Endothelial cell of umbilical vein (primary cell): ENCODE measurements around the gene OASL. TPM values are rescaled to one million over a fixed set of nuclear protein-coding genes. Genes with fewer than 3 reads are reported as not detected.

ENCODE experiments used
- BruUV-seq: library from RNA; stranded (reverse); fragments of 400-500 nt; replicated peaks from 2 replicates; lab custom pipeline; 2021; lab: Mats Ljungman, UMichigan
- CTCF ChIA-PET: fragments of 300-600, 350-600 bp; sonication (Branson Sonifier 250); formaldehyde crosslinking; loops from one replicate; lab custom pipeline; 2021; ENCODE audit warnings: antibody characterized with exemption, inconsistent platforms; lab: Charles Lee
- POLR2A ChIA-PET: fragments of 300-600, 350-600 bp; sonication (Branson Sonifier 250); formaldehyde crosslinking; loops from one replicate; lab custom pipeline; 2021; ENCODE audit warnings: antibody characterized with exemption, inconsistent platforms; lab: Charles Lee
- DNase-seq: peaks from one replicate; pipeline ENCODE4 v3.0.0-alpha.2; 2011; ENCODE audit warnings: low read depth, low spot score
- FAIRE-seq: peaks from 2 replicates; lab custom pipeline; 2011; peaks lifted over from hg19 to GRCh38; lab: Jason Lieb, UNC
- H2AFZ ChIP-seq: 2 replicates; pipeline ENCODE4 v1.6.0; 2012; ENCODE audit warnings: low read depth, low read length, control low read depth, inconsistent platforms
- H3K27ac ChIP-seq: 2 replicates; pipeline ENCODE4 v1.5.1; 2011; ENCODE audit warnings: low read depth, mild to moderate bottlenecking, control low read depth, low read length, moderate library complexity; ENCODE audit not compliant: insufficient read depth
- H3K27me3 ChIP-seq, 2 experiments: 2 replicates each; pipeline versions ENCODE4 v1.6.0 to v1.6.1; 2011; ENCODE audit warnings: low read length in 2 of 2, mixed read lengths in 1 of 2; ENCODE audit not compliant: control insufficient read depth in 2 of 2, insufficient read depth in 2 of 2
- H3K36me3 ChIP-seq, 2 experiments: 2 replicates in 1 of 2; 3 replicates in 1 of 2; pipeline ENCODE4 v1.5.1; 2011; ENCODE audit warnings: low read length in 2 of 2, mild to moderate bottlenecking in 1 of 2, moderate library complexity in 1 of 2; ENCODE audit not compliant: control insufficient read depth in 2 of 2, insufficient read depth in 2 of 2; ENCODE audit errors: extremely low read depth in 1 of 2
- H3K4me1 ChIP-seq: 3 replicates; pipeline ENCODE4 v1.5.1; 2011; ENCODE audit warnings: mild to moderate bottlenecking, low read length; ENCODE audit not compliant: control insufficient read depth, insufficient read depth; ENCODE audit errors: extremely low read depth
- H3K4me2 ChIP-seq: 2 replicates; pipeline ENCODE4 v1.6.1; 2011; ENCODE audit warnings: low read length, control low read depth, mixed read lengths; ENCODE audit not compliant: insufficient read depth
- H3K4me3 ChIP-seq, 3 experiments: fragments of 200-600 bp in 1 of 3; sonication (generic), shearing (Covaris generic) in 1 of 3; replicated peaks in 1 of 3; 2 replicates each; pipeline ENCODE4 v1.5.1; 2011 to 2016; ENCODE audit warnings: control low read depth in 3 of 3, low read length in 3 of 3, mild to moderate bottlenecking in 2 of 3, inconsistent platforms in 1 of 3, low read depth in 1 of 3, moderate library complexity in 1 of 3; ENCODE audit not compliant: insufficient read depth in 1 of 3
- H3K79me2 ChIP-seq: 2 replicates; pipeline ENCODE4 v1.6.0; 2012; ENCODE audit warnings: low read length, inconsistent platforms; ENCODE audit not compliant: control insufficient read depth, insufficient read depth
- H3K9ac ChIP-seq: replicated peaks from 2 replicates; pipeline ENCODE3; 2011; ENCODE audit warnings: low read length, control low read depth; ENCODE audit not compliant: insufficient read depth; ENCODE audit errors: extremely low read depth
- H3K9me1 ChIP-seq: replicated peaks from 3 replicates; pipeline ENCODE4 v1.6.0; 2011; ENCODE audit warnings: mild to moderate bottlenecking, low read length; ENCODE audit not compliant: control insufficient read depth, insufficient read depth; ENCODE audit errors: extremely low read depth
- H3K9me3 ChIP-seq: replicated peaks from 2 replicates; pipeline ENCODE4 v1.5.1; 2012; ENCODE audit warnings: low read length, inconsistent platforms; ENCODE audit not compliant: control insufficient read depth, insufficient read depth
- H4K20me1 ChIP-seq: replicated peaks from 2 replicates; pipeline ENCODE3; 2011; ENCODE audit warnings: mild to moderate bottlenecking, low read length; ENCODE audit not compliant: control insufficient read depth, insufficient read depth; ENCODE audit errors: extremely low read depth
- EZH2 ChIP-seq: IDR thresholded peaks from 2 replicates; pipeline ENCODE4 v1.6.1; 2012; ENCODE audit warnings: borderline replicate concordance, low read depth, mild to moderate bottlenecking, moderate library complexity, low read length, inconsistent platforms; ENCODE audit not compliant: severe bottlenecking
- FOS ChIP-seq: IDR thresholded peaks from 2 replicates; pipeline ENCODE4 v1.6.1; 2011; ENCODE audit warnings: mild to moderate bottlenecking, low read length, moderate library complexity, borderline replicate concordance; ENCODE audit not compliant: insufficient read depth
- GATA2 ChIP-seq: IDR thresholded peaks from 2 replicates; pipeline ENCODE4 v1.7.0; 2011; ENCODE audit warnings: low read depth, mild to moderate bottlenecking, moderate library complexity, mixed read lengths, low read length; ENCODE audit not compliant: insufficient read length, insufficient read depth
- JUN ChIP-seq: IDR thresholded peaks from 2 replicates; pipeline ENCODE4 v1.6.1; 2011; ENCODE audit warnings: borderline replicate concordance, low read depth; ENCODE audit not compliant: insufficient read length, insufficient read depth
- MYC ChIP-seq: IDR thresholded peaks from one replicate; pipeline ENCODE4 v1.6.1; 2011; ENCODE audit warnings: mild to moderate bottlenecking, low read depth, low read length
- POLR2A ChIP-seq: IDR thresholded peaks from 2 replicates; pipeline ENCODE4 v1.6.1; 2012; ENCODE audit warnings: low read depth, mild to moderate bottlenecking, control low read depth, low read length
- POLR2AphosphoS5 ChIP-seq: IDR thresholded peaks from 2 replicates; pipeline ENCODE4 v1.6.1; 2012; ENCODE audit warnings: low read depth, mild to moderate bottlenecking, control low read depth, low read length, moderate library complexity; ENCODE audit not compliant: insufficient read depth
- dilution Hi-C: fragments of 300-500 bp; cut with MboI; formaldehyde crosslinking; loops from one replicate; pipeline ENCODE4 v1.15.0; 2019; ENCODE audit warnings: low sequenced_read_pairs; ENCODE audit not compliant: extremely low pct_ligation_motif_present
- intact Hi-C: fragments of 100-400 bp; cut with micrococcal nuclease; formaldehyde crosslinking; loops from one replicate; pipeline ENCODE4 v1.10.0; 2022
- polyA plus RNA-seq, 4 experiments: library from polyadenylated mRNA; depleted of rRNA in 3 of 4; stranded (reverse) in 3 of 4; unstranded in 1 of 4; fragments of >200 nt; gene quantifications; 2 replicates each; pipeline versions ENCODE4 v1.2.1 to v1.2.3, GENCODE V29; 2011 to 2012; ENCODE audit warnings: missing spikeins in 1 of 4
- total RNA-seq: library from RNA; stranded (reverse); gene quantifications from 2 replicates; pipeline ENCODE4 v1.2.3, GENCODE V29; 2021
- TF ChIP-seq, protein P1 (sequence below), 2 donors: IDR thresholded peaks; 1 replicate in 1 of 2; 2 replicates in 1 of 2; pipeline ENCODE4 v1.5.1; 2011; ENCODE audit warnings: low read length in 2 of 2, mild to moderate bottlenecking in 2 of 2, moderate library complexity in 2 of 2, control low read depth in 1 of 2, inconsistent platforms in 1 of 2, low read depth in 1 of 2; ENCODE audit not compliant: insufficient read depth in 1 of 2; ENCODE audit errors: extremely low read depth in 1 of 2
- TF ChIP-seq, protein P2 (sequence below): IDR thresholded peaks from 2 replicates; pipeline ENCODE4 v1.6.1; 2011; ENCODE audit not compliant: insufficient read depth, insufficient read length

Gene OASL
- total and polyA plus RNA-seq, 2 donors (not counting 3 experiments of a cell fraction or from before 2014, with no cell fraction given), result 0.17 to 0.33 TPM

DNA sequence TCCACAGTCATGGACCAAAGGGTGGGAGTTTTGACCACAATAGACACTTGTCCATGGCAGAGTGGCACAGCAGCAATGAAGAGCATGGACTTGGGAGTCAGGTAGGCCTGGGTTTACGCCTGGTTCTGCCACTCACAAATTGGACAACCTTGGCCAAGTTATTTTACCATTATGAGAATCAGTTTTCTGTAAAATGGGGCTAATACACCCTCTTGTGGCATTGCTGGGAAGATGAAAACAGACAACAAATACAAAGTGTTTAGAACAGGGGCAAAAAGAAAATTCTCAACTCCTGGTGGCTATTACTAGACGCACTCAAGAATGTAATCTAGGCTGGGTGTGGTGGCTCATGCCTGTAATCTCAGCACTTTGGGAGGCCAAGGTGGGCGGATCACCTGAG lies 25.3 kb downstream of the OASL start:
- dilution Hi-C loops, result no loop called here
- no TSS peak for BruUV-seq
- no peaks in the 10 kb centered on the region for H4K20me1 ChIP-seq
- H3K27me3 ChIP-seq, result no peaks in the 10 kb centered on the region
- H3K4me1 ChIP-seq, result peaks cover 3% of the 10 kb centered on the region
- no peak overlapping the region for H3K9ac ChIP-seq
- no peak overlapping the region for H2AFZ ChIP-seq
- POLR2A ChIA-PET, result interaction anchor here (0.6 kb wide), 1 partner anchor 294 kb away, joined by 6 read pairs; no protein-coding TSS in a partner anchor
- no peak overlapping the region for H3K27ac ChIP-seq
- intact Hi-C loops, result no loop called here
- H3K36me3 ChIP-seq, result peaks cover 3 to 18% of the 10 kb centered on the region in 2 experiments
- no peaks in the 10 kb centered on the region for H3K9me1 ChIP-seq
- FAIRE-seq, result no peak
- H3K9me3 ChIP-seq, result no peaks in the 10 kb centered on the region
- no peak for DNase-seq
- TF ChIP-seq, protein P1, sequence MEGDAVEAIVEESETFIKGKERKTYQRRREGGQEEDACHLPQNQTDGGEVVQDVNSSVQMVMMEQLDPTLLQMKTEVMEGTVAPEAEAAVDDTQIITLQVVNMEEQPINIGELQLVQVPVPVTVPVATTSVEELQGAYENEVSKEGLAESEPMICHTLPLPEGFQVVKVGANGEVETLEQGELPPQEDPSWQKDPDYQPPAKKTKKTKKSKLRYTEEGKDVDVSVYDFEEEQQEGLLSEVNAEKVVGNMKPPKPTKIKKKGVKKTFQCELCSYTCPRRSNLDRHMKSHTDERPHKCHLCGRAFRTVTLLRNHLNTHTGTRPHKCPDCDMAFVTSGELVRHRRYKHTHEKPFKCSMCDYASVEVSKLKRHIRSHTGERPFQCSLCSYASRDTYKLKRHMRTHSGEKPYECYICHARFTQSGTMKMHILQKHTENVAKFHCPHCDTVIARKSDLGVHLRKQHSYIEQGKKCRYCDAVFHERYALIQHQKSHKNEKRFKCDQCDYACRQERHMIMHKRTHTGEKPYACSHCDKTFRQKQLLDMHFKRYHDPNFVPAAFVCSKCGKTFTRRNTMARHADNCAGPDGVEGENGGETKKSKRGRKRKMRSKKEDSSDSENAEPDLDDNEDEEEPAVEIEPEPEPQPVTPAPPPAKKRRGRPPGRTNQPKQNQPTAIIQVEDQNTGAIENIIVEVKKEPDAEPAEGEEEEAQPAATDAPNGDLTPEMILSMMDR (IDR thresholded peaks at IDR 0.05; ENCODE audit: extremely low read depth in 1 of 2, insufficient read depth in 1 of 2, low read depth in 1 of 2, low read length in 2 of 2), result no peak
- TF ChIP-seq GATA2 (no peak), FOS (no peak), POLR2A (no peak), POLR2AphosphoS5 (no peak), EZH2 (no peak), MYC (no peak), JUN (no peak)
- TF ChIP-seq, protein P2, sequence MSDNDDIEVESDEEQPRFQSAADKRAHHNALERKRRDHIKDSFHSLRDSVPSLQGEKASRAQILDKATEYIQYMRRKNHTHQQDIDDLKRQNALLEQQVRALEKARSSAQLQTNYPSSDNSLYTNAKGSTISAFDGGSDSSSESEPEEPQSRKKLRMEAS, result no peak
- H3K79me2 ChIP-seq, result peaks cover 9% of the 10 kb centered on the region
- CTCF ChIA-PET, result interaction anchor here (0.8 to 1.9 kb wide), 2 partner anchors 8 to 12 kb away, joined by 4 to 6 read pairs; no protein-coding TSS in a partner anchor
- H3K4me3 ChIP-seq, result no peak overlapping the region
- no peak overlapping the region for H3K4me2 ChIP-seq
